Activated T-cell treated with anti-CD3 and anti-CD28 coated beads, Interleukin-2, amount 50 U/mL, for 4 hours (primary cell): ENCODE measurements around the gene PTEN. TPM values are rescaled to one million over a fixed set of nuclear protein-coding genes. Genes with fewer than 3 reads are reported as not detected.
"Not testable (repeated sequence)": the region's sequence is repeated elsewhere in the genome, so short reads cannot be mapped to it uniquely, and the experiment has no call there.

Experiments used
- ATAC-seq, 2 donors: fragments of 200-7000 bp; cut with Tn5 transposase; one replicate each; pipeline ENCODE4 v1.10.0; 2021
- DNase-seq: peaks from one replicate; pipeline ENCODE4 v3.0.0-alpha.2; 2020
- H3K27me3 Mint-ChIP-seq: one replicate; pipeline ENCODE4 v1.8.0; 2021; ENCODE audit warnings: low read depth, mixed read lengths
- H3K36me3 Mint-ChIP-seq: one replicate; pipeline ENCODE4 v1.8.0; 2022; ENCODE audit warnings: mixed read lengths; ENCODE audit not compliant: insufficient read depth
- H3K4me1 Mint-ChIP-seq: one replicate; pipeline ENCODE4 v1.8.0; 2021; ENCODE audit warnings: low read depth, mixed read lengths
- H3K4me3 Mint-ChIP-seq: one replicate; pipeline ENCODE4 v1.8.0; 2021; ENCODE audit warnings: mild to moderate bottlenecking, moderate library complexity, mixed read lengths
- H3K9me3 Mint-ChIP-seq: one replicate; pipeline ENCODE4 v1.8.0; 2021; ENCODE audit warnings: mixed read lengths
- total RNA-seq, 3 donors: library from RNA; stranded (reverse); gene quantifications; one replicate each; pipeline ENCODE4 v1.2.1, GENCODE V29; 2021

The PTEN gene
- total RNA-seq, 3 donors from 2014 or later: 32.8 to 37.2 (median 35.5) TPM

GRCh38 chr10:87860156-87860795, 3.1 kb upstream of the PTEN start:
- DNase-seq (peak; percentile 9), ATAC-seq (no peak)
- H3K27me3 Mint-ChIP-seq: no peaks in the 10 kb centered on the region
- no peaks in the 10 kb centered on the region for H3K36me3 Mint-ChIP-seq
- H3K4me3 Mint-ChIP-seq: peak overlapping the region; percentile 1
- H3K9me3 Mint-ChIP-seq: no peaks in the 10 kb centered on the region
- peaks cover 24% of the 10 kb centered on the region for H3K4me1 Mint-ChIP-seq

GRCh38 chr10:87860816-87861403, 2.5 kb upstream of the PTEN start:
- peak overlapping the region; percentile 97 for H3K4me3 Mint-ChIP-seq
- H3K9me3 Mint-ChIP-seq: no peaks in the 10 kb centered on the region
- no peaks in the 10 kb centered on the region for H3K36me3 Mint-ChIP-seq
- no peaks in the 10 kb centered on the region for H3K27me3 Mint-ChIP-seq
- peaks cover 26% of the 10 kb centered on the region for H3K4me1 Mint-ChIP-seq
- DNase-seq: no peak
- ATAC-seq: no peak

DNA sequence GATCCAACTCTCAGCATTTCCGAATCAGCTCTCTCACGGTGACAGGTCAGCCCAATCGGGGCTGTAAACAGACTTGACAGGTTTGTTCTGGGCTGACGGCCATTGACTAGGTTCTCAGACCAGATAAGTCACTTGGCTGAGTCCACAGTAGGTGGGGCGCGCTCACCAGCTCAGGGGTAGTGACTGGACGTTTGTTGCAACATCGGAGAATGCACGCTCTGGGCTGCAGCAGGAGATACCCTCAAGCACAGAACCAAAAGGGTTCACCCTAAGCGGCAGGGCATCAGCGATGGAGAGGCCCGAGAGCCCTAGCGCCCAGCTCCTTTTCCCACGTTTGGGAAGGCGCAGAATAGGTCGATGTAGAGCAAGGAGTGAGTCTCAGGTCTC, 1.9 kb upstream of the PTEN start:
- Mint-ChIP-seq H3K36me3 (no peaks in the 10 kb centered on the region), H3K4me1 (peaks cover 30% of the 10 kb centered on the region), H3K27me3 (no peaks in the 10 kb centered on the region), H3K9me3 (no peaks in the 10 kb centered on the region), H3K4me3 (peak overlapping the region; percentile 97)
- no peak for ATAC-seq
- no peak for DNase-seq

DNA sequence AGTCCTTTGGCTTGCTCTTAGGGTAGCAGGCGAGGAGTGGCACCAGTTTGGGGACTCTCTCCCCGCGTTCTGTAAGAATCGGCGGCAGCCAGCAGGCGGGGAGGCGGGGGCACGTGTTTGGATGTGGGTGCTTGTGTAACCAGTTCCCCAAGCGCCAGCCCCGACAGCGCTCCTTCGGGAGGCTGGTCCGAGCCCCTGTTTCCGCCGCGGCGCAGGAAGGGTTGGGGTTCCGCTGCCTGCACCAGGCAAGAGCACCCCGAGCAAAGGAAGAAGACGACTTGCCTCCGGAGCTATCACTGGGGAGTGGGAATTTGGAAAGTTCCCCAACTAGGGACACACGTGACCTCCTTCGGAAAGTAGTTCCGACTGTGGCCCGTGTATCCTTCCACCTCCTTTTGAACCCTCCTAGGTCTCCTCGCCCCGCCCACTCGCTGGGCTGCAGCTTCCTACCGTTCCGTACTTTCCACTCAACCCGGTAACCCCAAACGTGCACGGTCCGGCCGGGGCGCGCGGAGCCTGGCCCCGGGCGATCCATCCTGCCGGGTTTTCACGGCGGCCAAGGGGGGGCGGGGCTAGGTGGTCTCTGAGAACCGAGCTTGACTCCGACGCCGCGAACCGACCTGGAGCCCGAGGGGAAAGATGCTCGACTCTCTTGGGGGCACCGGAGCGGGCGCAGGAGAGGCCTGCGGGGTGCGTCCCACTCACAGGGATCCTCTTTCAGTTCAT, 1.3 kb upstream of the PTEN start:
- ATAC-seq (peak; percentile 49 to 54), DNase-seq (peak; percentile 93)
- Mint-ChIP-seq H3K36me3 (peaks cover 1% of the 10 kb centered on the region), H3K4me3 (peak overlapping the region; percentile 97), H3K4me1 (peaks cover 34% of the 10 kb centered on the region), H3K27me3 (no peaks in the 10 kb centered on the region), H3K9me3 (no peaks in the 10 kb centered on the region)

DNA sequence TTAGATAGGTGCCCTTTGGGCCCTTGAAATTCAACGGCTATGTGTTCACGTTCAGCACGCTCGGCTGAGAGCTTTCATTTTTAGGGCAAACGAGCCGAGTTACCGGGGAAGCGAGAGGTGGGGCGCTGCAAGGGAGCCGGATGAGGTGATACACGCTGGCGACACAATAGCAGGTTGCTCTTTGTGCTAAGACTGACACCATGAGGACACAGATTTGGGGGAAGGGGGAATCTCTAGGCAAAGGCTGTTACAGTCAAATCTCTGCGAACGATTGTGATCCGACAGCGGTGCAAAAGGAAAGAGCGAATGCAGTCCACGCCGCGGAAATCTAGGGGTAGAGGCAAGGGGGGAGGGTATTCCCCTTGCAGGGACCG, 759 bp upstream of the PTEN start:
- peaks cover 38% of the 10 kb centered on the region for H3K4me1 Mint-ChIP-seq

DNA sequence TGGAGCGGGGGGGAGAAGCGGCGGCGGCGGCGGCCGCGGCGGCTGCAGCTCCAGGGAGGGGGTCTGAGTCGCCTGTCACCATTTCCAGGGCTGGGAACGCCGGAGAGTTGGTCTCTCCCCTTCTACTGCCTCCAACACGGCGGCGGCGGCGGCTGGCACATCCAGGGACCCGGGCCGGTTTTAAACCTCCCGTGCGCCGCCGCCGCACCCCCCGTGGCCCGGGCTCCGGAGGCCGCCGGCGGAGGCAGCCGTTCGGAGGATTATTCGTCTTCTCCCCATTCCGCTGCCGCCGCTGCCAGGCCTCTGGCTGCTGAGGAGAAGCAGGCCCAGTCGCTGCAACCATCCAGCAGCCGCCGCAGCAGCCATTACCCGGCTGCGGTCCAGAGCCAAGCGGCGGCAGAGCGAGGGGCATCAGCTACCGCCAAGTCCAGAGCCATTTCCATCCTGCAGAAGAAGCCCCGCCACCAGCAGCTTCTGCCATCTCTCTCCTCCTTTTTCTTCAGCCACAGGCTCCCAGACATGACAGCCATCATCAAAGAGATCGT, 598 bp downstream of the PTEN start:
- not testable (repeated sequence) for H3K27me3 Mint-ChIP-seq, H3K36me3 Mint-ChIP-seq, H3K9me3 Mint-ChIP-seq
- H3K4me1 Mint-ChIP-seq: peaks cover 46% of the 10 kb centered on the region
- DNase-seq (peak; percentile 13), ATAC-seq (peak; percentile 2 to 5)
- H3K4me3 Mint-ChIP-seq: peak overlapping the region; percentile 97

More for the DNA sequence above, 759 bp upstream of the PTEN start:
- Mint-ChIP-seq H3K36me3 (peaks cover 1% of the 10 kb centered on the region), H3K27me3 (no peaks in the 10 kb centered on the region), H3K4me3 (peak overlapping the region; percentile 97), H3K9me3 (no peaks in the 10 kb centered on the region)
- DNase-seq (no peak), ATAC-seq (peak; percentile 34 to 46)

DNA sequence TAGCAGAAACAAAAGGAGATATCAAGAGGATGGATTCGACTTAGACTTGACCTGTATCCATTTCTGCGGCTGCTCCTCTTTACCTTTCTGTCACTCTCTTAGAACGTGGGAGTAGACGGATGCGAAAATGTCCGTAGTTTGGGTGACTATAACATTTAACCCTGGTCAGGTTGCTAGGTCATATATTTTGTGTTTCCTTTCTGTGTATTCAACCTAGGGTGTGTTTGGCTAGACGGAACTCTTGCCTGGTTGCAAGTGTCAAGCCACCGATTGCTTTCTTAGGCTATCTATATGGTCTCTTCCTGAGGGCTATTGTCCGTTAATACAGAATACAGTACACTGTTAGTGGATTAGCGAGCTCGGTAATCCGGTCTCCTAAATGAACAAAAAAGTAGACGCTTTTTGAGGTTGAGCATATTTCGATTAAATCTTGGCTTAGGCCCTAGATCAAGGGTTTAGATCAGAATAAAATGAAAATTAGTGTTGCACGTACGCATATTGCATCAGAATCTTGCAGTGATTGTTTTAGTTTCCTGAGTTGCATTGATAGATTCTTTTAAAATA, 1.2 kb downstream of the PTEN start:
- no peak for ATAC-seq
- Mint-ChIP-seq H3K4me1 (peaks cover 50% of the 10 kb centered on the region), H3K9me3 (no peaks in the 10 kb centered on the region), H3K4me3 (peak overlapping the region; percentile 97), H3K27me3 (no peaks in the 10 kb centered on the region), H3K36me3 (peaks cover 3% of the 10 kb centered on the region)
- no peak for DNase-seq

GRCh38 chr10:87865241-87865881, 1.9 kb downstream of the PTEN start:
- H3K4me1 Mint-ChIP-seq: peaks cover 51% of the 10 kb centered on the region

DNA sequence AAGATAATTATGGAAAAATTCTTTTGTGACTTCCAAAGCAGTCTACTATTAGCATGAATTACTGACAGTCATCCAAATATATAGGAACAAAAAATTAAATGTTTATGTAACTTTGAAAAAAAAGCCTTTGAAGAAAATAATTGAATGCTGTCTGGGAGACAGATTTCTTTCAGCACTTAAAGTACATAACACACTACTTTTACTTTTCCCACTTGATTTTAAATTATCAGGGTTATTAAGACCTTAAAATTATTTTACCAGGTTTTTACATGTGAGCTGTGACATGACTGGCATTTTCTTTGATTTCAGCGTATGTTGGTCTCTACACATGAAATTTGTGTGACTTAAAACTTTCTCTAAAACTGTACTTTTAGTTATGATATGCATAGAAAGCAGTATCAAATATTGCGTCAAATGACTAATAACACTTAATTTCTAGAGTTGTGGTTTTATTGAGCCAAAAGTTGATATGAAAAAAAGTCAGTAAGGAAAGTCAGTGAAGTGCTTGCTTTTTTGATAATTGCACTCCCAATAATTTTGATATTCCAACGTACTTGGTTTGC, 3.1 kb downstream of the PTEN start:
- DNase-seq (no peak), ATAC-seq (no peak)
- peaks cover 50% of the 10 kb centered on the region for H3K4me1 Mint-ChIP-seq
- no peaks in the 10 kb centered on the region for H3K9me3 Mint-ChIP-seq
- peak overlapping the region; percentile 97 for H3K4me3 Mint-ChIP-seq
- H3K36me3 Mint-ChIP-seq: peaks cover 3% of the 10 kb centered on the region
- no peaks in the 10 kb centered on the region for H3K27me3 Mint-ChIP-seq

More at GRCh38 chr10:87865241-87865881, 1.9 kb downstream of the PTEN start:
- ATAC-seq (no peak), DNase-seq (no peak)
- Mint-ChIP-seq H3K9me3 (no peaks in the 10 kb centered on the region), H3K27me3 (no peaks in the 10 kb centered on the region), H3K36me3 (peaks cover 3% of the 10 kb centered on the region), H3K4me3 (peak overlapping the region; percentile 97)

- no peak for ATAC-seq
- Mint-ChIP-seq H3K4me1 (peaks cover 51% of the 10 kb centered on the region), H3K4me3 (peak overlapping the region; percentile 97), H3K27me3 (no peaks in the 10 kb centered on the region), H3K9me3 (no peaks in the 10 kb centered on the region), H3K36me3 (peaks cover 3% of the 10 kb centered on the region)
- DNase-seq: no peak
Observed at GRCh38 chr10:87867453-87867852, 4.0 kb downstream of the PTEN start.

DNA sequence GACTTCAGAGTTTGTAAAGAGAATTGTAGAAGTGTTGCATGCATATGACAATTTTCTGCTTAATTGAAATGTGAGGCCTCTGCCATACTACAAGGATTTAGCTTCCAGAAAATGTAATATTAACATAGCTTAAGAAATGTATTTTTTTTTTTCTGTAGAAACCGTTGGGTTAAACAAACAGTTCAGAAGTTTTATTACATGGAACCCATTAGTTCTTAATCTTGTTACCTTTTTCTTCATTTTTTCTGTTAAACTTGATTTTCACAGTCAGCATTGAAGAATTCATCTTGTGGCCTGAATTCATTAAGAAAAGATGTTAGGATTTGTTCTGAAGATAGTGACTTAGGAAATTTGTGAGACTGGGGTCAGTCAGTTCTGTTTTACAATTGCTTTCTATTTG, 4.9 kb downstream of the PTEN start:
- ATAC-seq (no peak), DNase-seq (no peak)
- H3K27me3 Mint-ChIP-seq: no peaks in the 10 kb centered on the region
- H3K9me3 Mint-ChIP-seq: no peaks in the 10 kb centered on the region
- H3K4me3 Mint-ChIP-seq: peak overlapping the region; percentile 67
- peaks cover 60% of the 10 kb centered on the region for H3K4me1 Mint-ChIP-seq
- H3K36me3 Mint-ChIP-seq: peaks cover 3% of the 10 kb centered on the region

DNA sequence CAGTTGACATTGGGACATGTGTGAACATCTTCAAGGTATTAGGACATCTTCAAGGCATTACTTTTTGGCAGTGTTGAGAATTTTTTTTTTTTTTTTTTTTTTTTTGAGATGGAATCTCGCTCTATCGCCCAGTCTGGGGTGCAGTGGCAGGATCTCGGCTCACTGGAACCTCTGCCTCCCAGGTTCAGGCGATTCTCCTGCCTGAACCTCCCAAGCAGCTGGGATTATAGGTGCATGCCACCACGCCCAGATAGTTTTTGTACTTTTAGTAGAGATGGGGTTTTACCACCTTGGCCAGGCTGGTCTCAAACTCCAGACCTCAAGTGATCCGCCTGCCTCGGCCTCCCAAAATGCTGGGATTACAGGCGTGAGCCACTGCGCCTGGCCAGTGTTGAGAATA, 5.7 kb downstream of the PTEN start:
- not testable (repeated sequence) for H3K9me3 Mint-ChIP-seq, H3K36me3 Mint-ChIP-seq, H3K27me3 Mint-ChIP-seq, DNase-seq, ATAC-seq
- Mint-ChIP-seq H3K4me1 (peaks cover 67% of the 10 kb centered on the region), H3K4me3 (peak overlapping the region; percentile 43)

DNA sequence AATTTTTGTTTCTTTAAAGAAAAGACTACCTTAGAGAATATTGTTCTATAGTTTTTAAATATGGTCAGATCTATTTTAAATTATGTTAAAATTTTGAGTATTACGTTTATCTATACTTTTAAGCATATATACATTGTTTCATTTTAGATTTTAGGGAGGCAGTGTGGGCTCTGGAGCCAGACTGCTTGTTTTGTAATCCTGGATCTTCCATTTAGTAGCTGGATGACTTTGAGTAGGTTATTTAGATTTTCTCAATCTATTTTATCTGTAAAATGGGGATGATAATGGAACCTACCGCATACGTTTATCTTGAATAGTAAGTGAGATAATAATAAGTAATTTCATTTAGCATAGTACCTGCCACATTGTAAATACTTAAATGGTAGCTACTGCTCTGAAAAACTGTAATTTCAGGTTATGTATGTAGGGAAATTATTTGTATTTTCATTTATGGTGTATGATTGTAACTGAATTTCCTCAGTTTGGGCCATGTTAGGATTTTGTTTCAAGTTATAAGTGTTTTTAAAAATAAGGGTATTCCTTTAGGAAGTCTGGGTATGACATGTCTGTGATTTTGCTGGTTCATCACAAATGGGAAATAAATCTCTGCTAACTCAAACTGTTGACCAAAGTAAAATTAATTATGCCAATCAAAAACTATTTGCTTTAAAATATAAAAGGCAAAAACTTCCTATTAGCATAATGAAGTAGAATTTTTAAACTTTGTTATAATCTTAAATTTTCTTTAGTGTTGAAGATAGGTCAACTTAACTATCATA, 6.5 kb downstream of the PTEN start:
- no peak overlapping the region for H3K4me3 Mint-ChIP-seq
- peaks cover 73% of the 10 kb centered on the region for H3K4me1 Mint-ChIP-seq

More for the DNA sequence above, 6.5 kb downstream of the PTEN start:
- DNase-seq (no peak), ATAC-seq (no peak)
- Mint-ChIP-seq H3K36me3 (peaks cover 3% of the 10 kb centered on the region), H3K27me3 (no peaks in the 10 kb centered on the region), H3K9me3 (no peaks in the 10 kb centered on the region)
